IPS-18c (cell line): ENCODE data around the gene HLA-E.
A peak's percentile ranks its signal among the peaks of the same experiment; 100 is the strongest.

Experiments
- H3K4me3 ChIP-seq: 2 replicates; pipeline ENCODE4 v1.7.0; 2013; ENCODE audit warnings: low read depth, mild to moderate bottlenecking, low read length, moderate library complexity; ENCODE audit not compliant: insufficient read depth
- H3K9me3 ChIP-seq: one replicate; pipeline ENCODE4 v1.6.1; 2013; ENCODE audit warnings: mild to moderate bottlenecking, low read length, moderate library complexity; ENCODE audit not compliant: control insufficient read depth, insufficient read depth

The HLA-E gene

GRCh38 chr6:30489081-30490025 lies at the start of gene HLA-E:
HLA-E (plus strand) TSS chr6:30489509; CDS start chr6:30489532, 23 bp downstream.
- Histone ChIP-seq H3K4me3 (peak within 1 kb of the TSS; percentile 80), H3K9me3 (no peaks in the 10 kb centered on the region)

- Histone ChIP-seq H3K9me3 (no peaks in the 10 kb centered on the region), H3K4me3 (no peak overlapping the region)
These were observed 48.1 kb upstream of the HLA-E start for GRCh38 chr6:30441171-30441570.

DNA sequence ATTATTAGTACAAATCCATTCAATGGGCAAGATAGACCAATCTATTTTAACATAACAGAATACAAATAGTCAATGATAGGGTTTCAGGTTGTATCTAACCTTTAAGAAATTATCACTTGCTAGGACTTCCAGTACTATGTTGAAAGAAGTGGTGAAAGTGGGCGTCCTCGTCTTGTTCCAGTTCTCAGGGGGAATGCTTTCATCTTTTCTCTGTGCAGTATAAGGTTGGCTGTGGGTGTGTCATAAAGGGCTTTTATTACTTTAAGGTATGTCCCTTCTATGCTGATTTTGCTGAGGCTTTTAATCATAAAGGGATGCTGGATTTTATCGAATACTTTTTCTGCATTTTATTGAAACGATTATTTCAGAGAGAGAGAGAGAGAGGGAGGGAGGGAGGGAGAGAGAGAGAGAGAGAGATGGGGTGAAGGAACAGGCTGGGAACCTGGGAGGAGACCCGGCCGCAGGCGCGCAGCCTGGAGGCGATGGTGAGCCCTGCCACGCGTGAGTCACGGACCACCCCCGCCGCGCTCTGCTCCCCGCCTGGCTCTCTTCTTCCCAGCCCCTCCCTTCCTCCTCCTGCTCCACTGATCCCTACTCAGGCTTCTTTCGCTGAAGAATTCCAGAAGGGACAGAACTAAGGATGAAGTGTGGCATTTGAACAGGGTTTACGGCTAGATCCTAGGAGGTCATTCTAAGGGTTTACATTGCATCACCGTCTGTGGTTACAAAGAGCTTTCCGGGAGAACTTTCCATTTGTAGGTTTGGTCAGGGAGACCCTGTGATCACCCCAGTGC lies 45.5 kb upstream of the HLA-E start:
- no peak overlapping the region for H3K4me3 ChIP-seq
- no peaks in the 10 kb centered on the region for H3K9me3 ChIP-seq

GRCh38 chr6:30444451-30444742 lies 44.9 kb upstream of the HLA-E start:
- Histone ChIP-seq H3K9me3 (no peaks in the 10 kb centered on the region), H3K4me3 (no peak overlapping the region)

DNA sequence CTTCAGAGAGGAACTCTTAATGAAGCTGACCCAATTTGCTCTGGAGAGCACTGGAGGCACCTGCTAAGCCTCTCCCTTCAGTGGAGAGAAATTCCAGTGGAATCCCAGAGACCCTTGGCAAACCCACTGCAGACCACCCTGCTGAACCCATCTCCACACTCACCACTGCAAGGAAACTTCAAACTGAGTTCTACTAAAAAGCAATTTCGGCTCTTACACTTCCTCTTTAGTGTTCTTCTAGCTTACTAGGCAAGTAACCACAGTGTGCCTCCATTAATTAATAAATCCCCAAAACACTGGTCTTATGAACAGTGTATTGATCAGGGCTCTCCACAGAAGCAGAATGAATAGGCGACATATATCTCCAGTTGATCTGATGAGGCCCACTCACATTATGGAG lies 43.0 kb upstream of the HLA-E start:
- peaks cover 2% of the 10 kb centered on the region for H3K9me3 ChIP-seq
- H3K4me3 ChIP-seq: no peak overlapping the region

DNA sequence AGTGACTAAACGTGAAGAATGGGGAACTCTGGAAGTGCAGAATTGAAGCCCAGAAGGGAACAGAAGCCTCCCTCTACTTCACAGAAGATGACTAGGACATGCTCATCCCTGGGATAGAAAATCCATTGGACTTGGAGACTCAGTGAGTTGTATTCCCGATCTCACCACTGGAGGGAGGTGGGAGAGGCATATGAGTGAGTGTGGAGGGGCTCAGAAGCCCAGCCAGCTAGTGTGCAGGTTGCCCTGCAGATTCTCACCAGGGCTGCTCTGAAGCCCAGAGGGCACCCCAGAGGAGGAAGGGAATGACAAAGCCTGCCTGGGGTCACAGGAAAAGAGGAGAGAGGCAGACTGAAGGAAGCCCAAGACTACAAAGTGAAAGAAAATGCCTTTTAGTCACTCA lies 42.1 kb upstream of the HLA-E start:
- Histone ChIP-seq H3K9me3 (peaks cover 2% of the 10 kb centered on the region), H3K4me3 (no peak overlapping the region)

DNA sequence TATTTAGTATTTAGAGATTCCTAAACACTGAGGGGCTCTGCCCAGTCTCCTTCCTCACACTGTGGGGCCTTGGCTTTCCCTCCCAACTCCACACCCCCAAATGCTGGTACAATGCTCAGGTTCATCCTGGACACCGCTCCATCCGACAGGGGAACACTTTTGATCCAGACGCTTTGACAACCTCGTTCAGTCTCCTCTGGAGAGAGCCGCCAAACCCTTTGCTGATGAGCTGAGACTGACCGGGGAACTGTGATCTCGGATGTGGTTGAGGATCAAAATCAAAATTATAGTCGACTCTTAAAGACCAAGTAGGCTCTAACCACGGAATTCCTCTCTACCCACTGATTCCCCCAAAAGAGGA lies 38.8 kb upstream of the HLA-E start:
- Histone ChIP-seq H3K9me3 (peaks cover 2% of the 10 kb centered on the region), H3K4me3 (no peak overlapping the region)

GRCh38 chr6:30450909-30451841 lies 38.1 kb upstream of the HLA-E start:
- no peak overlapping the region for H3K4me3 ChIP-seq
- peaks cover 2% of the 10 kb centered on the region for H3K9me3 ChIP-seq

DNA sequence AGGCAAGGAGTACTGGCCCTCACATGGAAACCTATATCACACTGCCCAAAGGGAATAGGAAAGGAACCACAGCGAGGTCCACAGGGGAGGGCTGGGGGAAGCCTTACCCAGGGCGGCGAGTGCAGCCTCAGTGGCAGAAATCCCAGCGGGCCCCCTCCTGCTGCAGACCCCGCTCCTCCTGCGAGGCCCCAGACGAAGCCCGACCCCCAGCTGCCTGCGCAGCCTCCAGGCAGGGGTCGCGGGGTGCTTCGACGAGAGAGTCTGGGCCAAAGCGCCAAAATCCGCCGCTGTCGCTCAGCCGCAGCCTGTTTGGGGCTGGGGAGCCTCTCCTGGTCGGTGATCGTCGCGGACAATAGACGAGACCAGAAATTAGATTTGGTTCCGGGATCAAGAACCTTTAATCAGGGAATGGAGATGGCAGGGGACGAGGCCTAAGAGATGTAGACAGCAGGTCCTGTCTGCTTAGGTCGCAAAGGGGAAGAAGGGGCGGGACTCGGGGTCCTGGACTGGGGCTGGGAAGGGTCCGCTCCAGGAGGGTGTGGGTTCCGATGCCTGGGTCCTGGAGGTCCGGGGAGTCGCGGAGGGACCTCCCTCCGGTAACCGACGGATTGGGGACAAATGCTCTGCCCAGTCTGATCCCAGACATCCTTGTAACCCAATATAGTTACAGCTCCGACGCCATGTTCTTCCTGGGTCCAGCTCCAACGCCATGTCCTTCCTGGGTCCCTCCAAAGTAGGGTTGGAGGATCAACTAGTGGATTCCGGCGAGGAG lies 36.4 kb upstream of the HLA-E start:
- Histone ChIP-seq H3K9me3 (peaks cover 2% of the 10 kb centered on the region), H3K4me3 (no peak overlapping the region)

DNA sequence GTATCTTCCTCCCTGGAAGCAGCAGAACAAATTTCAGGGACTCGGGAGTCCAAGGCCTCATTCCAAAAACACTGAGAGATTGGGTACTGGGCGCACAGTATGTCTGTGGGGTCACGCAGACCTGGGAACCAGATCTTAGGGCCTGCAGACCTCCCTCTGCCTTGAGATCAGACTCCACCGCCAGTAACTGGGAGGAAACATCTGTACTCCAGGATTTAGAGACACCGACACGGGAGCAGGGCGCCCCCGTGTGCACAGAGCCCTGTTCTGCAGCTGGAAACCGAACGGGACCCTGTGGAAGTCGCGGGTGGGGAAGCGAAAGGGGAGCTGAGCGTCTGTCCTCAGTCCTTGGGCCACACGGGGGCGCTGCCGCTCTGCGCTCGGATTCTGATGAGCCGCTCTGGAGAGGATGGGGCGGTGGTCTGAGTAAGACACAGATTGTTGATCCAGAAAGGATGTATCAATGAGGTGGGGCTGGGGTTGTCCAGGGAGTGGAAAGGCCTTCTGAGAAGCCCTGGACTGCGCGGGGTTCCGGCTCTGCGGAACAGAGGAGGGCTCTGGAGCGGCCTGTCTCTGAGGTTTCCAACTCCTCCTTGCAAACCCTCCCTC lies 35.7 kb upstream of the HLA-E start:
- Histone ChIP-seq H3K4me3 (no peak overlapping the region), H3K9me3 (peaks cover 2% of the 10 kb centered on the region)

DNA sequence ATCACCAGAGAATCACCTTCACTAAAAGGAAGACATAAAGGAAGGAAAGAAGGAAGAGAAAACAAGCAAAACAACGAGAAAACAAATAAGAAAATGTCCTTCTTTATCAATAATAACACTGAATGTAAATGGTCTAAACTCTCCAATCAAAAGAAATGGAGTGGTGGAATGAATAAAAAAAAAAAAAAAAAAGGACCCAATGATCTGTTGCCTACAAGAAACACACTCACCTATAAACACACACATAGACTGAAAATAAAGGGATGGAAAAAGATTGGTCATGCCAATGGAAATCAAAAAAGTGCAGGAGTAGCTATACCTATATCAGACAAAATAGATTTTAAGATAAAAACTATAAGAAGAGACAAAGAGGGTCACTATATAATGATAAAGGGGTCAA lies 30.2 kb upstream of the HLA-E start:
- H3K4me3 ChIP-seq: no peak overlapping the region

GRCh38 chr6:30461055-30461454 lies 28.3 kb upstream of the HLA-E start:
- Histone ChIP-seq H3K4me3 (no peak overlapping the region), H3K9me3 (no peaks in the 10 kb centered on the region)

More for the DNA sequence above, 30.2 kb upstream of the HLA-E start:
- H3K9me3 ChIP-seq: no peaks in the 10 kb centered on the region

DNA sequence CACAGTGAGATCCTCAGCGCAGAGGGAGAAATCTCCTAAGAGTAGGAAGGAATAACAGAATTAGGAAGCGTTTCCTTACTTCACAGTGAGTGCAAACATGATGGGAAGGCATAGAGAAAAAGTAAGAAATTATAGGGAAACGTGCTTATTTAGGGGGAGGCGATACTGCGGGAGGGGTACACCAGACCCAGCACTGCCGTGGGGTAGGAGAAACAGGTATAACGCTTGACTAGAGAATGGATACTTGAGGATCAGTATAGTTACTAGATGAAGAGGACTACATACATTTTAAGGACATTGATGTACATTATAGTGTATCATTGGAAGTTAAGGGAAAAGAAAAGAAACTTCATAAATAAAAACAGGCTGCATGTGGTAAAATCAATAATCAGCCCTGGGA lies 26.8 kb upstream of the HLA-E start:
- Histone ChIP-seq H3K4me3 (no peak overlapping the region), H3K9me3 (no peaks in the 10 kb centered on the region)

- H3K4me3 ChIP-seq: no peak overlapping the region
- H3K9me3 ChIP-seq: no peaks in the 10 kb centered on the region
These were observed 26.1 kb upstream of the HLA-E start for GRCh38 chr6:30463242-30463641.

DNA sequence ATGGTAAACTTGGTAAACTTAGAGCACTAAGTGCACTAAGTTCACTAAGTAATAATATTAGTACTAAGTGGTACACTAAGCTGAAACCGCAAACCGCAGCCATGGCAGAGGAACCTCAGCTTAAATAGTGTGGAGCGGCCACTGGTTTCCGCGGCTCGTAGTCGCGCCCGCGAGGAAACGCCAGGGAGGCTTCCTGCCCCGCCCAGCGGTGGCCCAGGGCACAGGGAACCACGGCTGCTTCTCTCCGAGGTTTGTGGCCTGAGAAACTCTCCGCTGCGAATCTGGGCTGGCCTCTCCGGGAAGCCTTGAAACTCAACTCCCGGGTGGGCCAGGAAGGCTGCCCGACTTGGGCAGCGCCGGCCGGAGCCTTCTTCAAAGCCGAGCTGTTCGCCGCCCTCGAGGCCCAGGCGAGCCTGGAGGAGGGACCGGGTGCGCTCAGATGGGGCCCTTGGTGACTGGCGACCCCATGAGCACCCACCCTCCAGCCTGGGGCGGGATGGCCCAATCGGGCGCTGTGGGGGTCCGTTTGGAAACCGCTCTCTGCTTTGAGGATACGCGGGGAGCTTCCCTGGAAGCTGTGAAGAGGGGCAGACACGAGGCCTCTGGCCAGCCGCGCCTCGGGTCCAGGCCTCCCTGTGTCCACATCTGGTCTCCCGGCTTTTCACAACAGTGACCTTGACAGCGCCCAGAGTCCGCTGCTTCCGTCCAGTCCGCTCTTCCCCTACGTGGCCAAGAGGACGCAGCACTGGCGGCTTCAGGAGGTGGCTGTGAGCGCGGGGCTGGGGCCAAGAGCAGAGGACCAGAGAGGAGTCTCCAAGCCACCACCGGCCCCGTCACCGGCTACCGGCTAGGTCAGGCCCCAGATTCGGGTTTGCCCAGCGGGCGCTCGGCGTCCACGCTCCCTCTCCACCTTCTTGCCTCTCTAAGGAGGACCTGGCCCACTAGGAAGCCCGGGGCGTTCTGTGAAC lies 25.4 kb upstream of the HLA-E start:
- Histone ChIP-seq H3K4me3 (no peak overlapping the region), H3K9me3 (no peaks in the 10 kb centered on the region)
